Activated CD8-positive, alpha-beta memory T cell treated with anti-CD3 and anti-CD28 coated beads, Interleukin-2, amount 10 ng/mL, durations not matched to agents 7 days and 5 days (primary cell): ENCODE results near the gene MEF2A. TPM values are rescaled to one million over a fixed set of nuclear protein-coding genes. Genes with fewer than 3 reads are reported as not detected.

Experiments used
- ATAC-seq: fragments of 150-1000 bp; cut with Tn5 transposase; one replicate; pipeline ENCODE4 v1.10.0; 2021; ENCODE audit warnings: moderate library complexity
- CTCF ChIA-PET: fragments of 350-600 bp; sonication (Branson Sonifier 250); formaldehyde crosslinking; loops from one replicate; lab custom pipeline; 2021; ENCODE audit warnings: antibody characterized with exemption; lab: Charles Lee
- DNase-seq: peaks from one replicate; pipeline ENCODE4 v3.0.0-alpha.2; 2020
- H3K27ac Mint-ChIP-seq: one replicate; pipeline ENCODE4 v1.8.0; 2021; ENCODE audit warnings: mild to moderate bottlenecking, mixed read lengths
- H3K27me3 Mint-ChIP-seq: one replicate; pipeline ENCODE4 v1.8.0; 2021; ENCODE audit warnings: mixed read lengths
- H3K36me3 Mint-ChIP-seq: one replicate; pipeline ENCODE4 v1.8.0; 2021; ENCODE audit warnings: mild to moderate bottlenecking, mixed read lengths
- H3K4me1 Mint-ChIP-seq: one replicate; pipeline ENCODE4 v1.8.0; 2021; ENCODE audit warnings: mixed read lengths
- H3K4me3 Mint-ChIP-seq: one replicate; pipeline ENCODE4 v1.8.0; 2021; ENCODE audit warnings: mild to moderate bottlenecking, moderate library complexity, mixed read lengths
- H3K9me3 Mint-ChIP-seq: one replicate; pipeline ENCODE4 v1.8.0; 2022; ENCODE audit warnings: low read depth, mixed read lengths
- total RNA-seq, 2 experiments: library from RNA; stranded (reverse); gene quantifications; one replicate each; pipeline ENCODE4 v1.2.3, GENCODE V29; 2021

The MEF2A gene
- total RNA-seq, 2 experiments from 2014 or later = 20.4 to 23.4 TPM

GRCh38 chr15:99550077-99550476 is 15.7 kb upstream of the MEF2A start:
- no peaks in the 10 kb centered on the region for H3K36me3 Mint-ChIP-seq
- ATAC-seq = peak; percentile 57
- peaks cover 5% of the 10 kb centered on the region for H3K4me1 Mint-ChIP-seq
- CTCF ChIA-PET = no interaction called here
- H3K4me3 Mint-ChIP-seq = no peak overlapping the region
- no peak overlapping the region for H3K27ac Mint-ChIP-seq
- peak; percentile 46 for DNase-seq
- H3K9me3 Mint-ChIP-seq = no peaks in the 10 kb centered on the region
- H3K27me3 Mint-ChIP-seq = peaks cover 5% of the 10 kb centered on the region

DNA sequence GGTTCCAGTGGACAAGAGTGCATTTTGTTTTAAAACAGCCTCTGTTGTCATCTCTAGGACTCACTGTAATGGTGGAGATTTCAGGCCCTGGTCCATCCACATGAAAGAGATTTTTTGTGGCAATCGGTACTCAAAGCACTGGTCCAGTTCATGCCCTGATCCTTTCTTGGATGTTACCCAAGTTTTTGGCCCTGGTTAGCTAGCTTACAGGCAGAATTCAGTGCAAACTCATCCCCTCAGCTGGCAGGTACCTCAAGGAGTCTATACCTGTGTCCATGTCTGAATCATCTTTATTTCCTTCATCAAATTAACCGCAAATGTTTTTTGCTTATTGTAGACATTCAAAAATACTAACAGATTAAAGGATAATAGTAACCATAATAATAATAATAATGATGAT is 13.7 kb upstream of the MEF2A start:
- no peak overlapping the region for H3K4me3 Mint-ChIP-seq
- H3K36me3 Mint-ChIP-seq = no peaks in the 10 kb centered on the region
- no peak overlapping the region for H3K27ac Mint-ChIP-seq
- DNase-seq = no peak
- CTCF ChIA-PET = no interaction called here
- no peak for ATAC-seq
- peaks cover 5% of the 10 kb centered on the region for H3K27me3 Mint-ChIP-seq
- H3K4me1 Mint-ChIP-seq = peaks cover 5% of the 10 kb centered on the region
- no peaks in the 10 kb centered on the region for H3K9me3 Mint-ChIP-seq

GRCh38 chr15:99554880-99555488 is 10.8 kb upstream of the MEF2A start:
- H3K27me3 Mint-ChIP-seq = peaks cover 9% of the 10 kb centered on the region
- H3K4me3 Mint-ChIP-seq = no peak overlapping the region
- ATAC-seq (no peak), DNase-seq (no peak)
- no peak overlapping the region for H3K27ac Mint-ChIP-seq
- H3K9me3 Mint-ChIP-seq = no peaks in the 10 kb centered on the region
- CTCF ChIA-PET = no interaction called here
- peaks cover 3% of the 10 kb centered on the region for H3K4me1 Mint-ChIP-seq
- H3K36me3 Mint-ChIP-seq = no peaks in the 10 kb centered on the region

DNA sequence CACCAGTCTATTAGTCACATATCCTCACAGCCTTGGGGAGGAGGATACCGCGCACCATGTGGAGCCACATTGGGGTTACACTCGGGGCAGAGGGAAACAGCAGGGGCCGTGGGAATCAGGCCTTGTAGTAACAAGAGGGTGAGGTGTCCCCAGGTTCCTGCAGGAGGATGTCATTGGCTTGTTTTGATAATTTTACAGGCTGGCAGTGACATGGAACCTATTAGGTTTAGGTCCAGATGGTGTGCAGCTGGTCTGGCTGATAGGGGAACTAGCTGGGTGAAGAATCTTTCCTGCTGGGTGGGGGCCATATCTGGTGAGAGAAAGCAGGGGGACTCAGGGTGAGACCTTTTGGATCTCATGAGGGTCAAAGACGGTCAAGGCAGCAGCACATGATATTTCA is 9.8 kb upstream of the MEF2A start:
- no peak overlapping the region for H3K27ac Mint-ChIP-seq
- no peaks in the 10 kb centered on the region for H3K36me3 Mint-ChIP-seq
- H3K4me3 Mint-ChIP-seq = no peak overlapping the region
- DNase-seq (no peak), ATAC-seq (no peak)
- no peaks in the 10 kb centered on the region for H3K9me3 Mint-ChIP-seq
- CTCF ChIA-PET = interaction anchor here (1.1 kb wide), 1 partner anchor 148 kb away, joined by 3 read pairs; no protein-coding TSS in a partner anchor
- H3K4me1 Mint-ChIP-seq = no peaks in the 10 kb centered on the region
- peaks cover 13% of the 10 kb centered on the region for H3K27me3 Mint-ChIP-seq

DNA sequence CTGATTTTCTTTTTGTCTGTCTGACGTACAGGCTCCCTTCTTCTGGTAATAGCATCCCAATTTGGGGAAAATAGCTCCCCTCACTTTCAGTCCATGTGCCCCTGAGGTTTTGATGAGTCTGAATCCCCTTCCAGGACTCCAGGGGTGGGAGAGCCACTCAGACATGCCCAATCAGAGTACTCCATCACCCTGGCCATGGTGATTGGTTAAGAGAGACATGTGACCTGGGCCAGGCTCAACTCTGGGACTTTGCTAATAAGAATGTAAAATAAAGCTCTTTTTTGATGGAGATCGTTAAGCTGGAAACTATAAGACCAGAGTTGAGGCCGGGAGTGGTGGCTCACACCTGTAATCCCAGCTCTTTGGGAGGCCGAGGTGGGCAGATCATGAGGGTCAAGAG is 9.2 kb upstream of the MEF2A start:
- Mint-ChIP-seq H3K36me3 (no peaks in the 10 kb centered on the region), H3K4me1 (no peaks in the 10 kb centered on the region), H3K9me3 (no peaks in the 10 kb centered on the region), H3K27ac (no peak overlapping the region), H3K4me3 (no peak overlapping the region), H3K27me3 (peaks cover 10% of the 10 kb centered on the region)
- CTCF ChIA-PET = interaction anchor here (1.1 kb wide), 1 partner anchor 148 kb away, joined by 3 read pairs; no protein-coding TSS in a partner anchor
- DNase-seq (no peak), ATAC-seq (no peak)

DNA sequence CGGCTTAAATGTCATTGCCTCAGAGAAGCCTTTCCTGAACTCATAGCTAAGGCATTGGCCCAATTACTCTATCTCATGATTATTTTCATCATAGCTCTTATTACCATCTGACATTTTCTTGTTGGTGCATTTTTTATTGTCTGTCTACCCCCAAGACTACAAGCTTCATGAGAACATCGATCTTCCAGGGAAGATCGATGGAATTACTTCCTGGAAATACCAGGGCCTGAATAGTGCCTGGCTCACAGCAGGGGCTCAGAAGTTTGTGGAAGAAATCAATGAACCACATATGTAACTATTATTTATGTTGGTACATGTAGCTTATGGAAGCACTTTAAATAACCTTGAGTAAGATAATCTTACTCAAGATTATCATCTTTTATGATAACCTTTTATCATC is 7.7 kb upstream of the MEF2A start:
- H3K27me3 Mint-ChIP-seq = peaks cover 10% of the 10 kb centered on the region
- no peaks in the 10 kb centered on the region for H3K36me3 Mint-ChIP-seq
- no peak overlapping the region for H3K4me3 Mint-ChIP-seq
- CTCF ChIA-PET = no interaction called here
- DNase-seq = no peak
- no peak overlapping the region for H3K27ac Mint-ChIP-seq
- no peaks in the 10 kb centered on the region for H3K9me3 Mint-ChIP-seq
- no peaks in the 10 kb centered on the region for H3K4me1 Mint-ChIP-seq
- no peak for ATAC-seq

DNA sequence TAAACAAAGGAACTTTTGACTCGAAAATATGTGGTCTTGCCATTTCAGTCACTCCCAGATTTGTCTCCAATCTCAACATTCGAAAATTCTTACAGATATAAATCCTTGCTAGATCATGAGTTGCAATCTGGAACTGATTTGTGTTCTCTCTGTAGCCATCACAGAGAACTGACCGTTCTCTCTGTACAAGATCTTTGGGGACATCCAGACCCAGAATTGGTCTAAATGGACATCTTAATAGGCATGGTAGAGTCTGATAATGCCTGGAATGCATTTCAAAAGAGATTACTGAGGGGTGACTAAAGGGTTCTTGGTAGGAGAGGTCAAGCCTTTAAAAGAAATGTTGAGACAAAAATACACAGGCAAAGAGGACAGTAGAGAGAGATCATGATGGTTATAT is 7.2 kb upstream of the MEF2A start:
- DNase-seq = no peak
- no peak overlapping the region for H3K27ac Mint-ChIP-seq
- H3K9me3 Mint-ChIP-seq = no peaks in the 10 kb centered on the region
- no peaks in the 10 kb centered on the region for H3K4me1 Mint-ChIP-seq
- H3K27me3 Mint-ChIP-seq = peaks cover 11% of the 10 kb centered on the region
- H3K36me3 Mint-ChIP-seq = no peaks in the 10 kb centered on the region
- CTCF ChIA-PET = no interaction called here
- no peak overlapping the region for H3K4me3 Mint-ChIP-seq
- no peak for ATAC-seq

DNA sequence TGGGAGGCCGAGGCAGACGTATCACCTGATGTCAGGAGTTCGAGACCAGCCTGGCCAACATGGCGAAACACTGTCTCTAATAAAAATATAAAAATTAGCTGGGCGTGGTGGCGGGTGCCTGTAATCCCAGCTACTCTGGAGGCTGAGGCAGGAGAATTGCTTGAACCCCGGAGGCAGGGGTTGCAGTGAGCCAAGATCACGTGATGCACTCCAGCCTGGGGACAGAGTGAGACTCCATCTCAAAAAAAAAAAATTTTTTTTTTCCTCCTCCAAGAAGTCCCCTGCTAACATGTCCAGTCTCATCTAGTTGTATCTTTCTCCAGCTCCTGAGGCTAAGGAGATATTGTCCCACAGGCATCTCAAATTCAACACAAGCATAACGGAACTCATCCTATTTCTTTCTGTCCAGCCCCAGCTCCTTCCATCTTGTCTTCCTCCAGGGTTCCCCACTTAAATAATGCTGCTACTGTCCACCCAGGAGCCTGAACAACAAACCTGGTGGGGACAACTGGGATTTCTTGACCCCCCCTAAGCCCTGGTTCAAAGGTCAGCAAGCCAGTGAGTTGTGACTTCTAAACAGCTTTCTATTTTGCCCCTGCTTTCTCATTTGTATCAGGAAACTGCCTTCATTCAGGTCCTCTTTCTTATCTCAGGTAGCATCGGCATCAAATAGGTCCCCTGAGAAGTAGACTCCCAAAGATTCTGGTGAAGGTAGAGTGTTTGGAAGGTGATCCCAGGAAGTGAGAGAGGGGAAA is 4.1 kb upstream of the MEF2A start:
- no peaks in the 10 kb centered on the region for H3K9me3 Mint-ChIP-seq

DNA sequence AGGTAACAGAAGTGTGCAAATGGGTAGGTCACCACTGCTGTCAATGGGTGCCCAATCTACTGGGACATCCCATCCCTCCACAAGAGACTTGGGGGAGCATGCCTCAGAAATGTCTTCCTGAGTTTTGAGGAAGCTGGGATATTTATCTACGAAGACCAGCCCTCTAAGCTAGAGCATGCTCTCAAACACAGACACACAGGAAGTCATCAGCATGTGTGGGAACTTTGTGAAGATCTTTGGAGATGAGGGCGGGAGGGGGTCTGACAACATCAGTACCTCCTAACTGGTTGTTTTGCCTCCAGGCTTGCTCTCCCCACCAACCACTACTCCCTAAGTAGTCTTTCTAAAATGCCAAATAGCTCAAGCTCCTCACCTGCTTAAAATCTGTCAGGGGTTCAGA is 3.5 kb upstream of the MEF2A start:
- Mint-ChIP-seq H3K9me3 (no peaks in the 10 kb centered on the region), H3K4me1 (peaks cover 11% of the 10 kb centered on the region), H3K27ac (no peak overlapping the region), H3K4me3 (no peak overlapping the region), H3K36me3 (no peaks in the 10 kb centered on the region), H3K27me3 (peaks cover 14% of the 10 kb centered on the region)
- CTCF ChIA-PET = interaction anchor here (1.5 kb wide), 1 partner anchor 142 kb away, joined by 6 read pairs; no protein-coding TSS in a partner anchor
- DNase-seq (no peak), ATAC-seq (no peak)

More for the DNA sequence above, 4.1 kb upstream of the MEF2A start:
- DNase-seq = no peak
- CTCF ChIA-PET = interaction anchor here (1.5 kb wide), 1 partner anchor 143 kb away, joined by 6 read pairs; no protein-coding TSS in a partner anchor
- no peak for ATAC-seq
- no peaks in the 10 kb centered on the region for H3K36me3 Mint-ChIP-seq
- no peak overlapping the region for H3K4me3 Mint-ChIP-seq
- no peak overlapping the region for H3K27ac Mint-ChIP-seq
- peaks cover 14% of the 10 kb centered on the region for H3K27me3 Mint-ChIP-seq
- H3K4me1 Mint-ChIP-seq = peaks cover 6% of the 10 kb centered on the region

DNA sequence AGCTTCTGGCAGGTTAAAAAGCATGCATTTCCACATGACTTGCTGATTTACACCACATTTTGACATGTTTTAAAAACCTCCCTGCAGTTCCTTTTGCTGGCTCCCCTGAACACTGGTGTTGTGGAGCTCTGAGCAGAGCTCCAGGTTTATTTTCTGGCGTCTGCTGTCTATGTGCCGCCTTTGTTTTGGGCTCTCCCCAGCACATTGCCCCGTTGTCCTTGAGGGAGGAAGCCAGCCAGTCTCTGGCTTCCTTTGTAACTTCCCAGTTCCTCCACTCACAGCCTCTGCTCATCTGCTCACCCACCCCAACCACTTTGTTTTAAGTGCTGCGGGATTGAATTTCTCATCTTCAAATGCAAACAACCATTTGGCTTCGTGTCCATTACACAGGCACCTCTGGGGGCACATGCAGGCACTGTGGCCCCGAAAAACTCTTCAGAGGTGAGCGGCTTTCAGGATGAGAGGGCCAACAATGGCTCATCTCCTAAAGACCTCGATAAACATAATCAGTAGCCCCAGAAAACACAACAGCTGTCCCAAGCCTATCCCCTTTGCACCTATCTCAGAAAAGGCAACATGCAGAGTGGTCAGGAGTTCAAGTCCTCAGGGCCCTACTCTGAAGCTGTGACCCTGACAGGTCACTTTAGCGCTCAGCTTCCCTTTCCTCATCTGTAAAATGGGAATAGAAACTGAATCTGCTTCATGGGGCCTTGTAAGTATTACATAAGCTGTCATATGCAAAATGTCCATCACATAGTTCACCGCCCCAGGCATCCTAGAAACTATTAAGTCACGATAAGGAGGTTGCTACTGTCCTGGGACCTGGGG is 1.3 kb upstream of the MEF2A start:
- H3K36me3 Mint-ChIP-seq = no peaks in the 10 kb centered on the region
- peaks cover 9% of the 10 kb centered on the region for H3K27me3 Mint-ChIP-seq
- DNase-seq (no peak), ATAC-seq (no peak)
- no peaks in the 10 kb centered on the region for H3K9me3 Mint-ChIP-seq
- peak overlapping the region; percentile 45 for H3K27ac Mint-ChIP-seq
- peak overlapping the region; percentile 58 for H3K4me3 Mint-ChIP-seq
- H3K4me1 Mint-ChIP-seq = peaks cover 20% of the 10 kb centered on the region
- CTCF ChIA-PET = interaction anchor here (1.6 kb wide), 1 partner anchor 140 kb away, joined by 6 read pairs; no protein-coding TSS in a partner anchor

- Mint-ChIP-seq H3K4me3 (peak overlapping the region; percentile 58), H3K27ac (peak overlapping the region; percentile 45), H3K4me1 (peaks cover 20% of the 10 kb centered on the region), H3K9me3 (no peaks in the 10 kb centered on the region), H3K36me3 (no peaks in the 10 kb centered on the region), H3K27me3 (peaks cover 9% of the 10 kb centered on the region)
- ATAC-seq (no peak), DNase-seq (no peak)
- CTCF ChIA-PET = interaction anchor here (0.6 to 1.6 kb wide), 3 partner anchors 60 to 785 kb away, joined by 3 to 6 read pairs (median 4); no protein-coding TSS in a partner anchor
Observed at GRCh38 chr15:99565049-99565298, 810 bp upstream of the MEF2A start.

DNA sequence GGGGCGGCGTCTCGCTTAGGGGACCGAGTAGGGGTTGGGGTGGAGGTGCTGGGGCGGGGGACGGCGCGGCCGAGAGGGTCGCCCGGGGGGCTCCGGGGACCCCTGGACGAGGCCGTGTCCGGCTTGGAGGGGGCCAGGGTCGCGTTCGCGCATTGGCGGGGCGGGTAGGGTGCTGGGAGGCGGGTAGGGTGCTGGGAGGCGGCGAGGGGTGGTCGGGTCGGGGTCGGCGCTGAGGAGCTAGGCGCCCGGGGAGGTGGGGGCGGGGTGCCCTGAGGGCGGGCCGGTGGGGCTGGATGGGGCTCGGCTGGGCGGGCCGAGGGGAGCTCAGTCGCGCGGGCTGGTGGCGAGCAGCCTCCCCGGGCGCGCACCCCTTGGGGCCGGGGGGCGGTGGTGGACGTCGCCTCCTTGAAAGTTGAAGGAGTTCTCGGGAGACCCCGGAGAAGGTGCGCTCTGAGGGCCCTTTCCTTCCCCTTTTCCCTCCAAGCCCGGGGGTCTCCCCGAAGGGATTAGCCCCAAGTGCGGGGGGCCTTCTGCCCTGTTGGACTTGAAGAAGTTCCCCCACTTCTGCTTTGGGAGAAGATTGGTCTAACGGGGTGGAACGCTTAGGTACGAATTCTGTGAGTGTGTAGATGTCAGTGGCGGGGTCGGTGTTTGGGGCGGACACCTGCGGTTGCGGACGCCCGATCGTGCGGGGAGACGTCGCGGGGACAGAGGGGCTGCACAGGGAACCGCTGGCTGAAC is 543 bp downstream of the MEF2A start:
- H3K27me3 Mint-ChIP-seq = peaks cover 5% of the 10 kb centered on the region
- H3K36me3 Mint-ChIP-seq = no peaks in the 10 kb centered on the region
- peaks cover 20% of the 10 kb centered on the region for H3K4me1 Mint-ChIP-seq
- ATAC-seq = peak; percentile 20
- peak overlapping the region; percentile 84 for H3K27ac Mint-ChIP-seq
- H3K9me3 Mint-ChIP-seq = no peaks in the 10 kb centered on the region
- CTCF ChIA-PET = interaction anchor here (0.6 to 1.6 kb wide), 6 partner anchors 62 to 166 kb away, joined by 3 to 12 read pairs (median 4); no protein-coding TSS in a partner anchor
- peak; percentile 48 for DNase-seq
- H3K4me3 Mint-ChIP-seq = peak overlapping the region; percentile 96
